Measurements from ENCODE around the gene PALLD. TPM values are rescaled to one million over a fixed set of nuclear protein-coding genes. Genes with fewer than 3 reads are reported as not detected.
A peak's percentile ranks its signal among the peaks of the same experiment; 100 is the strongest.

Gene PALLD
- total RNA-seq, 6 experiments from 2014 or later = 7.7 to 81.6 (median 24.8) TPM

DNA sequence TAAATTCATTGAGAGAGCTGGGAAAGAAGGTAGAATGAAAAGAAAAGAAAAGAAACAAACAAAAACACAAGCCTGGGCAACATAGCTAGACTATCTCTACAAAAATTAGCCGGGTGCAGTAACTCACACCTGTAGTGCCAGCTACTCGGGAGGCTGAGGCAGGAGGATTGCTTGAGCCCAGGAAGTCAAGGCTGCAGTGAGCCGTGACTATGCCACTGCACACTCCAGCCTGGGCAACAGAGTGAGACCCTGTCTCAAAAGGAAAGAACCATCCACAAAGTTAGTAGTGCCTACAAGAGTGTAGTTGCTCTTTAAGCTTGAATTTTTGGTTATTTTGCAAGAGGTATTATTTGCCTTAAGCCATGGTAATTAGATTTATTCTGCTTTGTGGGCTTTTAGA, 355.5 kb downstream of the PALLD start:
- no peak for ATAC-seq
- Histone ChIP-seq H3K9me3 (no peaks in the 10 kb centered on the region), H3K4me1 (peaks cover 0 to 9% (median 0%) of the 10 kb centered on the region in 4 donors), H3K36me3 (no peaks in the 10 kb centered on the region), H3K27ac (no peak overlapping the region), H3K27me3 (no peaks in the 10 kb centered on the region), H3K4me3 (no peak overlapping the region)
- TF ChIP-seq POLR2A (IDR thresholded peaks at IDR 0.05) = no peak
- TF ChIP-seq, protein P1, sequence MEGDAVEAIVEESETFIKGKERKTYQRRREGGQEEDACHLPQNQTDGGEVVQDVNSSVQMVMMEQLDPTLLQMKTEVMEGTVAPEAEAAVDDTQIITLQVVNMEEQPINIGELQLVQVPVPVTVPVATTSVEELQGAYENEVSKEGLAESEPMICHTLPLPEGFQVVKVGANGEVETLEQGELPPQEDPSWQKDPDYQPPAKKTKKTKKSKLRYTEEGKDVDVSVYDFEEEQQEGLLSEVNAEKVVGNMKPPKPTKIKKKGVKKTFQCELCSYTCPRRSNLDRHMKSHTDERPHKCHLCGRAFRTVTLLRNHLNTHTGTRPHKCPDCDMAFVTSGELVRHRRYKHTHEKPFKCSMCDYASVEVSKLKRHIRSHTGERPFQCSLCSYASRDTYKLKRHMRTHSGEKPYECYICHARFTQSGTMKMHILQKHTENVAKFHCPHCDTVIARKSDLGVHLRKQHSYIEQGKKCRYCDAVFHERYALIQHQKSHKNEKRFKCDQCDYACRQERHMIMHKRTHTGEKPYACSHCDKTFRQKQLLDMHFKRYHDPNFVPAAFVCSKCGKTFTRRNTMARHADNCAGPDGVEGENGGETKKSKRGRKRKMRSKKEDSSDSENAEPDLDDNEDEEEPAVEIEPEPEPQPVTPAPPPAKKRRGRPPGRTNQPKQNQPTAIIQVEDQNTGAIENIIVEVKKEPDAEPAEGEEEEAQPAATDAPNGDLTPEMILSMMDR (IDR thresholded peaks at IDR 0.05) = no peak
- 100% methylated on average over 1 of the region's 3 CpGs for WGBS (ENCODE audit: insufficient coverage, low coverage, low lambda C conversion rate, missing lambda C conversion rate)
- no peak for DNase-seq
- intact Hi-C loops (cut with DNase I) = no loop called here

DNA sequence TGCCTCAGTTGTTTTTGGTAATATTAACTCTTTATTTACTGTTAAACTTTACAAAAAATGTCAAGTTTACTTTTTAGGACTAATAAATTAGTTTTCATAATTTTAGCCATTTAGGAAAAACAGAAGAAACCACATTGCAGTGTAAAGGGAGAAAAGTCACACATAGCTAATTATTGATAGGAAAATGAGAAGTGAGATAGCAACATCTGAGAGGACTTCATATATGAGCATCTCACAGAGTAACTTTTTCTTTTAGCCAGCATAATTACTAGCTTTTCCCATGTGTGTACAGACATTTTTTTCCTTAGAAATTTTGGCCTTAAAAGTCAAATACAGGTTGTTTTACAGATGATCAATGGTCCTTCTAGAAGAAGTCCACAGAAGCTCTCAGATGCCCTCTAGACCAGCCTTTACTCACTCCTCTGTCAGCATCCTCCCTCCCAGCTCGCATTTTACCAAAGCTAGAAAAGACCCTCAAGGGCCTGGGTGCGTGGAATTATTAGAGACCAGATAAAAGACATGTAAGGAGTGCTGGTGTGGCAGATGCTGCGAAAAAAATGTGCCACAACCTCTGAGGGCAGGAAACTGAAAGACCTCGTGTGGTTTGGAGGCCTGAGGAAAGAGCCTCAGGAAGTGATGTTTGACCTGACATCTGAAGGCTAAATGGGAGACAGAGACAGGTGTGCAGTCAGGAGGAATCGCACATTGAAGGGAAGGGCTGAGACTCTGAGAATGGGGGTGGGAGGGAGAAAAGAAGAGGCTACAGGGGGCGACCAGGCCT, 356.3 kb downstream of the PALLD start:
- no peak for TF ChIP-seq POLR2A (IDR thresholded peaks at IDR 0.05)
- Histone ChIP-seq H3K27me3 (no peaks in the 10 kb centered on the region), H3K4me1 (peaks cover 0 to 9% (median 0%) of the 10 kb centered on the region in 4 donors), H3K4me3 (no peak overlapping the region), H3K27ac (no peak overlapping the region), H3K9me3 (no peaks in the 10 kb centered on the region), H3K36me3 (no peaks in the 10 kb centered on the region)
- WGBS (ENCODE audit: insufficient coverage, low coverage, low lambda C conversion rate, missing lambda C conversion rate) = 62% methylated on average over 6 of the region's 6 CpGs
- DNase-seq (no peak), ATAC-seq (no peak)
- intact Hi-C loops (cut with DNase I) = no loop called here

DNA sequence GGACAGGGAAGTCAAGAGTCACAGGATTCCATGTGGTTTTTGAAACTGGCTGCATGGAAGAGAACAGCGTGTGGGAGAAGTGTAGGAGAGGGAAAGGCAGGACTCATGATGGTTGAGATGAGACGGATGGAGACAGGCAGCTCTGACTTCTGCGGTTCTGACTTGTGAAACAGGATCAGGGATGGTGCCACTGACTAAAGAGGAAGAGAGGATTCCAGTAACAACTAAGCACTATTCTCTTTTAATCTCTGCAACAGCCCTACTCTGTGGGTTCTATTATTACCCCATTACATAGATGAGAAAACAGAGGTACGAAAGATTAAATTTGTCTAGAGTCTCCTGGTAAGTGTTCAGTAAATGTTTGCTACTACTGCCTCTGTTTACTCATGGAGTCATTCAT, 356.9 kb downstream of the PALLD start:
- no peak for TF ChIP-seq POLR2A (IDR thresholded peaks at IDR 0.05)
- TF ChIP-seq, protein P1 (IDR thresholded peaks at IDR 0.05) = no peak
- H3K27ac ChIP-seq = no peak overlapping the region
- 53% methylated on average over 4 of the region's 4 CpGs for WGBS (ENCODE audit: insufficient coverage, low coverage, low lambda C conversion rate, missing lambda C conversion rate)

DNA sequence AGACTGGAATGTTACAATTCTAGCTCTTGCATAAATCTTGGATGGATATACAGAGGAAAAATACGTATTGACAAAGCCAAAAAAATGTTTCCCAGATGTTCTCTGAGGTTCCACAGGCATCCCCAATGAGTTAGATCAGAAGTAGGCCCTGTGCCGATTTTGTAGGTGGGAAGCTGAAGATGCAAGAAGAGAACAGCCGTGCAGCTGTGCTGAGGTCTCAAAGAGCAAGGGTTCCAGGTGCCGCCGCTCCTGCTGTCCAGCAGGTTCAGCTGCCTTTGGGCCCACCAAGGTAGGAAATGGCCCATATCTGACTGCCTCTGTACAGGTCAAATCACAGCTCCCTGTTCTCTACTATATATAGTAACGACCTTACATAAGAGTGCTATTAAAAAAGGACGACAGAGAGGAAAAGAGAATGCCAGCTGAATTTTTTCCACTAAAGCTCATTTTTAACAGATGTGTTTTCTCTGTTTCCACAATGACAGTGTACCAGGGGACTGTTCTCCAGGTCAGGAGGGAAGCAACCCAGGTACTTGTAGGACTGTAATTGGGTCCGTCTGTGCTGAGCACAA, 357.6 kb downstream of the PALLD start:
- H3K4me1 ChIP-seq = no peaks in the 10 kb centered on the region
- H3K36me3 ChIP-seq = no peaks in the 10 kb centered on the region
- TF ChIP-seq, protein P1 (IDR thresholded peaks at IDR 0.05) = no peak
- TF ChIP-seq POLR2A (IDR thresholded peaks at IDR 0.05) = no peak
- no peak overlapping the region for H3K4me3 ChIP-seq
- WGBS (ENCODE audit: insufficient coverage, low coverage, low lambda C conversion rate, missing lambda C conversion rate) = 66% methylated on average over 6 of the region's 8 CpGs
- intact Hi-C loops (cut with DNase I) = no loop called here
- no peaks in the 10 kb centered on the region for H3K27me3 ChIP-seq
- no peak overlapping the region for H3K27ac ChIP-seq
- H3K9me3 ChIP-seq = no peaks in the 10 kb centered on the region
- ATAC-seq = peak in 2 of 4 donors; percentile 14 to 33
- no peak for DNase-seq

More for the DNA sequence above, 356.9 kb downstream of the PALLD start:
- Histone ChIP-seq H3K36me3 (no peaks in the 10 kb centered on the region), H3K4me1 (peaks cover 0 to 2% (median 0%) of the 10 kb centered on the region in 4 donors), H3K27me3 (no peaks in the 10 kb centered on the region), H3K9me3 (no peaks in the 10 kb centered on the region), H3K4me3 (no peak overlapping the region)
- DNase-seq (no peak), ATAC-seq (peak in 2 of 4 donors; percentile 20 to 41)
- intact Hi-C loops (cut with DNase I) = no loop called here

DNA sequence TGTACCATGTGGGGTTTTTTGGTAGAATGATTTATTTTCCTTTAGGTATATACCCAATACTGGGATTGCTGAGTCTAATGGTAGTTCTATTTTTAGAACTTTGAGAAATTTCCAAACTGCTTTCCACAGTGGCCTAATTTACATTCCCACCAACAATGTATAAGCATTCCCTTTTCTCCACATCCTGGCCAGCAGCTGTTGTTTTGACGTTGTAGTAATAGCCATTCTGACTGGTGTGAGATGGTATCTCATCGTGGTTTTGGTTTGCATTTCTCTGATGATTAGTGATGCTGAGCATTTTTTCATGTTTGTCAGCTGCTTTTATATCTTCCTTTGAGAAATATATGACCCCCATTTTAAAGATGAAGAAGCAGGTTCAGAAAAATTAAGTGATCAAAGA, 359.5 kb downstream of the PALLD start:
- H3K27ac ChIP-seq = no peak overlapping the region
- no peak for DNase-seq
- ATAC-seq = no peak
- H3K4me1 ChIP-seq = no peaks in the 10 kb centered on the region
- intact Hi-C loops (cut with DNase I) = no loop called here
- H3K9me3 ChIP-seq = no peaks in the 10 kb centered on the region
- H3K27me3 ChIP-seq = no peaks in the 10 kb centered on the region
- WGBS (ENCODE audit: insufficient coverage, low coverage, low lambda C conversion rate, missing lambda C conversion rate) = 56% methylated on average over 2 of the region's 2 CpGs
- TF ChIP-seq, protein P1 (IDR thresholded peaks at IDR 0.05) = no peak
- TF ChIP-seq POLR2A (IDR thresholded peaks at IDR 0.05) = no peak
- H3K4me3 ChIP-seq = no peak overlapping the region
- no peaks in the 10 kb centered on the region for H3K36me3 ChIP-seq

Data from right lobe of liver (tissue), 6 donors.